Keratinocyte (primary cell): ENCODE data around the gene GGA2. TPM values are rescaled to one million over a fixed set of nuclear protein-coding genes. Genes with fewer than 3 reads are reported as not detected.
"Not testable (repeated sequence)": the region's sequence is repeated elsewhere in the genome, so short reads cannot be mapped to it uniquely, and the experiment has no call there.

Source experiments
- DNase-seq: peaks from one replicate; pipeline ENCODE4 v3.0.0-alpha.2; 2011; ENCODE audit warnings: low read depth, missing footprints, low spot score
- FAIRE-seq: peaks from 2 replicates; lab custom pipeline; 2011; peaks lifted over from hg19 to GRCh38; lab: Jason Lieb, UNC
- H2AFZ ChIP-seq: 2 replicates; pipeline ENCODE4 v1.6.0; 2012; ENCODE audit warnings: low read length, control low read depth, inconsistent platforms; ENCODE audit not compliant: control insufficient read depth
- H3K27ac ChIP-seq: 2 replicates; pipeline ENCODE4 v1.5.1; 2011; ENCODE audit warnings: low read length; ENCODE audit not compliant: control insufficient read depth, insufficient read depth
- H3K27me3 ChIP-seq: 3 replicates; pipeline ENCODE4 v1.6.0; 2011; ENCODE audit warnings: low read length; ENCODE audit not compliant: control insufficient read depth, insufficient read depth; ENCODE audit errors: extremely low read depth
- H3K36me3 ChIP-seq, 2 experiments: 2 replicates in 1 of 2; 3 replicates in 1 of 2; pipeline ENCODE4 v1.5.1; 2011; ENCODE audit warnings: low read length in 2 of 2, mild to moderate bottlenecking in 1 of 2; ENCODE audit not compliant: control insufficient read depth in 2 of 2, insufficient read depth in 2 of 2; ENCODE audit errors: extremely low read depth in 1 of 2
- H3K4me1 ChIP-seq: 3 replicates; pipeline ENCODE4 v1.5.1; 2011; ENCODE audit warnings: low read length; ENCODE audit not compliant: control insufficient read depth, insufficient read depth; ENCODE audit errors: extremely low read depth
- H3K4me2 ChIP-seq: 3 replicates; pipeline ENCODE4 v1.6.0; 2011; ENCODE audit warnings: low read depth, low read length; ENCODE audit not compliant: control insufficient read depth, insufficient read depth; ENCODE audit errors: extremely low read depth
- H3K4me3 ChIP-seq, 3 experiments: fragments of 200-600 bp in 1 of 3; sonication (generic) in 1 of 3; 2 replicates in 2 of 3; 3 replicates in 1 of 3; pipeline ENCODE4 v1.5.1; 2011 to 2016; ENCODE audit warnings: low read length in 3 of 3, mild to moderate bottlenecking in 3 of 3, control low read depth in 2 of 3, inconsistent platforms in 1 of 3, low read depth in 1 of 3, mixed read lengths in 1 of 3, mixed run types in 1 of 3, moderate library complexity in 1 of 3; ENCODE audit not compliant: control insufficient read depth in 2 of 3, insufficient read depth in 2 of 3; ENCODE audit errors: extremely low read depth in 1 of 3
- H3K79me2 ChIP-seq: 2 replicates; pipeline ENCODE4 v1.6.0; 2012; ENCODE audit warnings: low read length; ENCODE audit not compliant: control insufficient read depth, insufficient read depth
- H3K9ac ChIP-seq: 3 replicates; pipeline ENCODE4 v1.6.0; 2011; ENCODE audit warnings: low read length; ENCODE audit not compliant: control insufficient read depth, insufficient read depth; ENCODE audit errors: extremely low read depth
- H3K9me1 ChIP-seq: 3 replicates; pipeline ENCODE4 v1.6.0; 2011; ENCODE audit warnings: low read length; ENCODE audit not compliant: control insufficient read depth, insufficient read depth; ENCODE audit errors: extremely low read depth
- H3K9me3 ChIP-seq: 2 replicates; pipeline ENCODE4 v1.5.1; 2012; ENCODE audit warnings: low read depth, low read length; ENCODE audit not compliant: control insufficient read depth
- H4K20me1 ChIP-seq: 3 replicates; pipeline ENCODE4 v1.6.0; 2011; ENCODE audit warnings: low read length; ENCODE audit not compliant: control insufficient read depth, insufficient read depth; ENCODE audit errors: extremely low read depth
- CTCF ChIP-seq, 3 experiments: IDR thresholded peaks in 1 of 3; conservative IDR thresholded peaks in 1 of 3; optimal IDR thresholded peaks in 1 of 3; 2 replicates in 2 of 3; 3 replicates in 1 of 3; pipeline versions ENCODE3 to v1.5.1; 2011; ENCODE audit warnings: low read length in 3 of 3, mild to moderate bottlenecking in 3 of 3, moderate library complexity in 2 of 3, control low read depth in 1 of 3, inconsistent platforms in 1 of 3; ENCODE audit not compliant: insufficient read depth in 2 of 3; ENCODE audit errors: extremely low read depth in 1 of 3
- EZH2 ChIP-seq: IDR thresholded peaks from one replicate; pipeline ENCODE4 v1.6.1; 2012; ENCODE audit warnings: inconsistent platforms, mild to moderate bottlenecking, low read length, moderate library complexity
- dilution Hi-C: fragments of 300-500 bp; cut with MboI; formaldehyde crosslinking; loops from one replicate; pipeline ENCODE4 v1.7.0; 2020; ENCODE audit warnings: low sequenced_read_pairs; ENCODE audit not compliant: extremely low pct_ligation_motif_present
- polyA plus RNA-seq, 5 experiments: library from polyadenylated mRNA; depleted of rRNA in 3 of 5; stranded (reverse) in 3 of 5; stranded (forward) in 1 of 5; unstranded in 1 of 5; fragments of >200 nt; gene quantifications; 1 replicate in 1 of 5; 2 replicates in 3 of 5; 3 replicates in 1 of 5; pipeline versions ENCODE4 v1.2.1 to v1.2.3, GENCODE V29; 2011 to 2012; ENCODE audit warnings: missing spikeins in 2 of 5, low read depth in 1 of 5, low replicate concordance in 1 of 5

The GGA2 gene
- polyA plus RNA-seq, 1 donor (not counting 4 experiments of a cell fraction or from before 2014, with no cell fraction given), result 54.1 TPM

- H3K27ac ChIP-seq, result no peak overlapping the region
Observed at GRCh38 chr16:23512168-23512695, 1.9 kb upstream of the GGA2 start.

GRCh38 chr16:23511731-23512130 is 1.4 kb upstream of the GGA2 start:
- Histone ChIP-seq H3K79me2 (peaks cover 26% of the 10 kb centered on the region), H3K36me3 (peaks cover 0 to 1% of the 10 kb centered on the region in 2 experiments), H3K4me3 (no peak overlapping the region), H2AFZ (no peak overlapping the region), H3K9ac (no peak overlapping the region), H3K9me1 (no peaks in the 10 kb centered on the region), H4K20me1 (no peaks in the 10 kb centered on the region), H3K4me2 (no peak overlapping the region), H3K4me1 (no peaks in the 10 kb centered on the region), H3K9me3 (no peaks in the 10 kb centered on the region), H3K27ac (no peak overlapping the region), H3K27me3 (no peaks in the 10 kb centered on the region)
- FAIRE-seq, result no peak
- TF ChIP-seq CTCF (optimal IDR thresholded peaks at IDR 0.05 in 1 of 3, IDR thresholded peaks at IDR 0.05 in 1 of 3, conservative IDR thresholded peaks at IDR 0.05 in 1 of 3; ENCODE audit: extremely low read depth in 1 of 3, insufficient read depth in 2 of 3, low read length in 3 of 3), result no peak
- no peak for TF ChIP-seq EZH2
- dilution Hi-C loops, result no loop called here
- no peak for DNase-seq

More at GRCh38 chr16:23512168-23512695, 1.9 kb upstream of the GGA2 start:
- no peaks in the 10 kb centered on the region for H3K27me3 ChIP-seq
- DNase-seq (no peak), FAIRE-seq (no peak)
- H4K20me1 ChIP-seq, result no peaks in the 10 kb centered on the region
- H3K4me3 ChIP-seq, result no peak overlapping the region
- H3K9me3 ChIP-seq, result no peaks in the 10 kb centered on the region
- H3K36me3 ChIP-seq, result peaks cover 0 to 1% of the 10 kb centered on the region in 2 experiments
- dilution Hi-C loops, result no loop called here
- TF ChIP-seq CTCF (optimal IDR thresholded peaks at IDR 0.05 in 1 of 3, IDR thresholded peaks at IDR 0.05 in 1 of 3, conservative IDR thresholded peaks at IDR 0.05 in 1 of 3; ENCODE audit: extremely low read depth in 1 of 3, insufficient read depth in 2 of 3, low read length in 3 of 3), result no peak
- no peak for TF ChIP-seq EZH2
- H3K4me1 ChIP-seq, result no peaks in the 10 kb centered on the region
- no peak overlapping the region for H3K4me2 ChIP-seq
- no peak overlapping the region for H2AFZ ChIP-seq
- no peak overlapping the region for H3K9ac ChIP-seq
- peaks cover 21% of the 10 kb centered on the region for H3K79me2 ChIP-seq
- no peaks in the 10 kb centered on the region for H3K9me1 ChIP-seq

GRCh38 chr16:23510915-23511270 is 599 bp upstream of the GGA2 start:
- peak overlapping the region; percentile 98 for H3K4me2 ChIP-seq
- H4K20me1 ChIP-seq, H3K36me3 ChIP-seq, H3K27me3 ChIP-seq, H3K9me1 ChIP-seq, H3K4me1 ChIP-seq, dilution Hi-C loops, H3K9me3 ChIP-seq, FAIRE-seq, DNase-seq: not testable (repeated sequence)
- peak overlapping the region; percentile 62 for H3K27ac ChIP-seq
- peak overlapping the region; percentile 79 for H2AFZ ChIP-seq
- H3K4me3 ChIP-seq, result peak overlapping the region in 1 of 3 experiments; percentile 53
- H3K9ac ChIP-seq, result peak overlapping the region; percentile 78
- peaks cover 34% of the 10 kb centered on the region for H3K79me2 ChIP-seq
